A673 (cell line): ENCODE results near the gene STK33. TPM values are rescaled to one million over a fixed set of nuclear protein-coding genes. Genes with fewer than 3 reads are reported as not detected.

ENCODE experiments used
- BruUV-seq: library from RNA; stranded (reverse); fragments of 400-500 nt; replicated peaks from 2 replicates; lab custom pipeline; 2021; lab: Mats Ljungman, UMichigan
- CTCF ChIA-PET: fragments of 300-600 bp; sonication (Branson Sonifier 250); formaldehyde crosslinking; loops from one replicate; lab custom pipeline; 2022; ENCODE audit warnings: antibody characterized with exemption; lab: Charles Lee
- POLR2A ChIA-PET: fragments of 300-600 bp; sonication (Branson Sonifier 250); formaldehyde crosslinking; loops from one replicate; lab custom pipeline; 2022; ENCODE audit warnings: antibody characterized with exemption; ENCODE audit not compliant: low non-redundant PET; lab: Charles Lee
- DNase-seq: peaks from one replicate; pipeline ENCODE4 v3.0.0-alpha.2; 2015; ENCODE audit warnings: low spot score
- H3K27ac ChIP-seq: fragments of 200-600 bp; sonication (generic); 2 replicates; pipeline ENCODE4 v1.5.1; 2016; ENCODE audit warnings: mixed run types, low read depth, mild to moderate bottlenecking, mixed read lengths, antibody characterized with exemption, low read length; ENCODE audit not compliant: poor library complexity, severe bottlenecking
- H3K27me3 ChIP-seq: fragments of 200-600 bp; sonication (generic); replicated peaks from 2 replicates; pipeline ENCODE4 v1.6.1; 2017; ENCODE audit warnings: mixed run types, low read depth, mild to moderate bottlenecking, mixed read lengths, antibody characterized with exemption, low read length; ENCODE audit not compliant: insufficient read depth, poor library complexity
- H3K36me3 ChIP-seq: fragments of 200-600 bp; sonication (generic); 2 replicates; pipeline ENCODE4 v1.6.1; 2016; ENCODE audit warnings: mixed run types, mild to moderate bottlenecking, mixed read lengths, antibody characterized with exemption, low read length; ENCODE audit not compliant: insufficient read depth, poor library complexity, severe bottlenecking
- H3K4me1 ChIP-seq: fragments of 200-600 bp; sonication (generic); 2 replicates; pipeline ENCODE4 v1.6.1; 2017; ENCODE audit warnings: mixed run types, mild to moderate bottlenecking, mixed read lengths, antibody characterized with exemption, low read length; ENCODE audit not compliant: insufficient read depth, poor library complexity, severe bottlenecking
- H3K4me3 ChIP-seq: fragments of 200-600 bp; sonication (generic); 2 replicates; pipeline ENCODE4 v1.5.1; 2016; ENCODE audit warnings: low read depth, mixed run types, mild to moderate bottlenecking, mixed read lengths, low read length; ENCODE audit not compliant: poor library complexity, severe bottlenecking
- H3K9me3 ChIP-seq: fragments of 200-600 bp; sonication (generic); 2 replicates; pipeline ENCODE4 v1.6.1; 2016; ENCODE audit warnings: mixed run types, low read depth, mild to moderate bottlenecking, mixed read lengths, antibody characterized with exemption, low read length; ENCODE audit not compliant: poor library complexity, severe bottlenecking
- EZH2 ChIP-seq: fragments of 200-600 bp; sonication (generic); IDR thresholded peaks from 2 replicates; pipeline ENCODE4 v1.6.1; 2017; ENCODE audit warnings: borderline replicate concordance, low read depth, mild to moderate bottlenecking, mixed read lengths, antibody characterized with exemption, low read length; ENCODE audit not compliant: poor library complexity, severe bottlenecking
- intact Hi-C: fragments of 100-400 bp; cut with micrococcal nuclease; formaldehyde crosslinking; loops from one replicate; pipeline ENCODE4 v1.10.0; 2022; ENCODE audit not compliant: unreplicated experiment
- total RNA-seq: library from RNA; stranded (reverse); gene quantifications from 2 replicates; pipeline ENCODE4 v1.2.3, GENCODE V29; 2021
- TF ChIP-seq, protein P1 (sequence below): fragments of 300-800, 200-600 bp; sonication (generic); conservative IDR thresholded peaks from 2 replicates; pipeline ENCODE4 v1.5.1; 2017; ENCODE audit warnings: low read depth, mild to moderate bottlenecking, antibody characterized with exemption, low read length, moderate library complexity, mixed read lengths

Gene STK33
- total RNA-seq, 1 experiment from 2014 or later: not detected

DNA sequence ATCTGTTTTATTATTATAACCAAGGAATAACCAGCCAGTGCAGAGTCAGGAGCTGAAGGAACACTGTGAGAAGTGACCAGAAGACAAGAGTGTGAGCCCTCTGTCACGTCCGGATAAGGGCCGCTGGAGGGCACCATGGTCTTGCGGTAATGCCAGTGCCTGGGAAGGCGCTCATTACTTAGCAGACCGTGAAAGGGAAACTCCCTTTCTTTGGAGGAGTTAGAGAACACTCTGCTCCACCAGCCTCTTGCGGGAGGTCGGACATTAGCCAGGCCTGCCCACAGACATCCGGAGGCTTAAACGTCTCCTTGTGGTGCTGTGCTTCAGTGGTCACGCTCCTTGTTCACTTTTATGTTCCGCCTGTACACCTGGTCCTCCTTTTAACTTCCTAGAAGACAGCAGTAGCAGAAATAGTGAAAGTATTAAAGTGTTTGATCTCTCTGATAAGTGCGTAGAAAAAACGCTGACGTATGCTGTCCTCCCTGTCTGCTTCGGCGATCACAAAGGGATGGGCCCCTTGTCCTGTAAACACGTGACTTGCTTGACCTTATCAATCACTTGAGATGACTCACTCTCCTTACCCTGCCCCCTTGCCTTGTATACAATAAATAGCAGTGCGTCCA, 209.7 kb downstream of the STK33 start:
- CTCF ChIA-PET: no interaction called here

DNA sequence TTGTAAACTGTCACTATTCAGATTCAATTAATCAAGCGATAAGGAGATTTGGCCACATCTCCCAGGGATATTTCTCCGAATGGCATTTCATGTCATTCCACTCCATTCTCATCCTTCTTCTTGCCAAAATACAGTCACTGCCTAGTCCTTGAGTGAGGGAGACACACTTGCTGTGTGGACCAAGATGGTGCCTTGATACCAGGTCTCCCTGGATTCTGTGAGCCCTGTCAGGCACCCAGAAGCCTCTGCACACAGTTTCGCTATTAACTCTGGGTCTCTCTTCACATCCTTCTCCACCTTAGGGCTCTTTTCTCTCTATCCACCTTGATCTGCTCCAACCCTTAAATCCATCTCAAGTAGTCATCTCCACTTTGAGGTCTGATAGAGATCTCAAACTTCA, 210.4 kb downstream of the STK33 start:
- Histone ChIP-seq H3K27me3 (peaks cover 6% of the 10 kb centered on the region), H3K9me3 (no peaks in the 10 kb centered on the region), H3K4me3 (no peak overlapping the region), H3K4me1 (no peaks in the 10 kb centered on the region), H3K27ac (no peak overlapping the region), H3K36me3 (no peaks in the 10 kb centered on the region)
- ChIA-PET POLR2A (no interaction called here), CTCF (no interaction called here)
- TF ChIP-seq EZH2: no peak
- TF ChIP-seq, protein P1, sequence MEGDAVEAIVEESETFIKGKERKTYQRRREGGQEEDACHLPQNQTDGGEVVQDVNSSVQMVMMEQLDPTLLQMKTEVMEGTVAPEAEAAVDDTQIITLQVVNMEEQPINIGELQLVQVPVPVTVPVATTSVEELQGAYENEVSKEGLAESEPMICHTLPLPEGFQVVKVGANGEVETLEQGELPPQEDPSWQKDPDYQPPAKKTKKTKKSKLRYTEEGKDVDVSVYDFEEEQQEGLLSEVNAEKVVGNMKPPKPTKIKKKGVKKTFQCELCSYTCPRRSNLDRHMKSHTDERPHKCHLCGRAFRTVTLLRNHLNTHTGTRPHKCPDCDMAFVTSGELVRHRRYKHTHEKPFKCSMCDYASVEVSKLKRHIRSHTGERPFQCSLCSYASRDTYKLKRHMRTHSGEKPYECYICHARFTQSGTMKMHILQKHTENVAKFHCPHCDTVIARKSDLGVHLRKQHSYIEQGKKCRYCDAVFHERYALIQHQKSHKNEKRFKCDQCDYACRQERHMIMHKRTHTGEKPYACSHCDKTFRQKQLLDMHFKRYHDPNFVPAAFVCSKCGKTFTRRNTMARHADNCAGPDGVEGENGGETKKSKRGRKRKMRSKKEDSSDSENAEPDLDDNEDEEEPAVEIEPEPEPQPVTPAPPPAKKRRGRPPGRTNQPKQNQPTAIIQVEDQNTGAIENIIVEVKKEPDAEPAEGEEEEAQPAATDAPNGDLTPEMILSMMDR: no peak
- DNase-seq: no peak
- no TSS peak for BruUV-seq
- intact Hi-C loops: loop anchor here (5.0 kb wide), 1 partner anchor 184 kb away; no protein-coding TSS in a partner anchor

More for the DNA sequence above, 209.7 kb downstream of the STK33 start:
- Histone ChIP-seq H3K4me1 (no peaks in the 10 kb centered on the region), H3K9me3 (no peaks in the 10 kb centered on the region), H3K36me3 (no peaks in the 10 kb centered on the region), H3K27ac (no peak overlapping the region), H3K27me3 (peaks cover 2% of the 10 kb centered on the region), H3K4me3 (no peak overlapping the region)
- peak; percentile 58 for DNase-seq
- TF ChIP-seq, protein P1: peak; percentile 36; the same call in 1 of the 2 replicates
- TF ChIP-seq EZH2: no peak
- intact Hi-C loops: loop anchor here (5.0 kb wide), 1 partner anchor 183 kb away; no protein-coding TSS in a partner anchor
- POLR2A ChIA-PET: no interaction called here
- no TSS peak for BruUV-seq

DNA sequence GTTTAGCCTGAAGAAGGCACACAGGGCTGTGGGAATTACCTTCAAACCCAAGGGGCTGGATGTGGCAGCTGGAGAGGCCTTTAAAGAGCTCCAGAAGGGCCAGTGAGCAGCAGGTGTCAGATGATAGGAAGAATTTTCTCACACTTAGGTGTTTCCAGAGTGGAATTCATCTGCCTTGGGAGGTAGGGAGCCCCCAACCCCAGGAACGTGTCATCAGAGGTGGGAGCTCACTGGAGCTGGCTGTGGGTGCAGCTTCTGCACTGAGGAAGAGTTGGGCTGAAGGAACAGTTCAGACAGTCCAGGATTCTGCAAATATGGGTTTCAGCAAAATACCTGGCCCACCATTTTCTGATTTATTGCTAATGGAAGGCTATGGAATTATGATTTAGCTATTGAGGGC, 210.8 kb downstream of the STK33 start:
- no TSS peak for BruUV-seq
- Histone ChIP-seq H3K27ac (no peak overlapping the region), H3K27me3 (peaks cover 6% of the 10 kb centered on the region), H3K9me3 (no peaks in the 10 kb centered on the region), H3K4me1 (no peaks in the 10 kb centered on the region), H3K4me3 (no peak overlapping the region), H3K36me3 (no peaks in the 10 kb centered on the region)
- DNase-seq: no peak
- POLR2A ChIA-PET: no interaction called here
- intact Hi-C loops: loop anchor here (5.0 kb wide), 1 partner anchor 184 kb away; no protein-coding TSS in a partner anchor
- no peak for TF ChIP-seq EZH2
- TF ChIP-seq, protein P1: no peak
- CTCF ChIA-PET: no interaction called here
